Pancreas (tissue), 10 donors: ENCODE data around the gene CGB5. TPM values are rescaled to one million over a fixed set of nuclear protein-coding genes. Genes with fewer than 3 reads are reported as not detected.

Experiments
- ATAC-seq, 4 donors: fragments of 200-7000 bp; cut with Tn5 transposase; one replicate each; pipeline versions ENCODE4 v1.8.0 to v1.9.1; 2020; ENCODE audit warnings: mild to moderate bottlenecking in 4 of 4, moderate library complexity in 4 of 4
- DNase-seq, 6 donors: peaks; one replicate each; pipeline ENCODE4 v3.0.0-alpha.2; 2020
- FAIRE-seq: peaks from 2 replicates; lab custom pipeline; 2012; peaks lifted over from hg19 to GRCh38; lab: Jason Lieb, UNC
- H3K27ac ChIP-seq, 4 donors: fragments of 200-600 bp; sonication (generic); 1 replicate in 3 of 4; 2 replicates in 1 of 4; pipeline versions ENCODE4 v1.5.0 to v1.8.0; 2020
- H3K27me3 ChIP-seq, 4 donors: fragments of 200-600 bp; one replicate each; pipeline ENCODE4 v1.8.0; 2021
- H3K36me3 ChIP-seq, 3 donors: fragments of 200-600 bp; sonication (generic) in 1 of 3; one replicate each; pipeline versions ENCODE4 v1.5.0 to v1.8.0; 2020 to 2021
- H3K4me1 ChIP-seq, 3 donors: fragments of 200-600 bp; one replicate each; pipeline ENCODE4 v1.8.0; 2021
- H3K4me3 ChIP-seq, 4 donors: fragments of 200-600 bp; sonication (generic) in 2 of 4; one replicate each; pipeline versions ENCODE4 v1.5.0 to v1.8.0; 2020 to 2021
- H3K9me3 ChIP-seq, 4 donors: fragments of 200-600 bp; one replicate each; pipeline ENCODE4 v1.8.0; 2021
- CTCF ChIP-seq, 4 donors: fragments of 200-600 bp; sonication (generic) in 3 of 4; IDR thresholded peaks; one replicate each; pipeline versions ENCODE4 v1.5.0 to v1.8.0; 2021; ENCODE audit warnings: antibody characterized with exemption in 4 of 4
- WGBS, 2 donors: extraction: QIAGEN DNeasy Blood & Tissue Kit; methylation state at CpG; one replicate each; pipeline ENCODE4 v1.1.7; 2013; 5-methylcytosine and 5-hydroxymethylcytosine counted together
- intact Hi-C, 3 donors: fragments of 100-400 bp; cut with DNase I; formaldehyde crosslinking; loops; one replicate each; pipeline versions ENCODE4 v1.11.1 to v1.14.2; 2022
- polyA plus RNA-seq, 2 donors: library from polyadenylated mRNA; stranded (reverse); fragments of 200-250 nt; gene quantifications; one replicate each; pipeline ENCODE4 v1.2.3, GENCODE V29; 2013
- total RNA-seq, 6 donors: library from RNA; stranded (reverse); fragmentation: NEBNext Ultra II Directional in 4 of 6; extraction: Animal tissue kit (Norgen Biotek cat#: 25700) in 4 of 6; gene quantifications; one replicate each; pipeline versions ENCODE4 v1.2.1 to v1.2.4, GENCODE V29; 2021 to 2023
- donor health status: healthy with polysubstance abuse.
- donor health status: DM: no; HTN: no; CAD: no; lungs with moderate emphysema.
- donor health status: DM: no; HTN: no; CAD: no.
- donor health status: control.
- donor health status: control.
- donor health status: Bipolar disorder and iron deficiency.
- donor health status: DM: yes; HTN: yes; CAD: no.
- donor health status: DM: no; HTN: no; CAD: no.
- donor health status: DM: no; HTN: no; CAD: no.
- donor health status: DM: yes; HTN: yes; CAD: no.

Gene CGB5
- total and polyA plus RNA-seq, 8 donors = not detected

- no peaks in the 10 kb centered on the region for H3K27me3 ChIP-seq
- H3K4me1 ChIP-seq = no peaks in the 10 kb centered on the region
- H3K27ac ChIP-seq = no peak overlapping the region
- ATAC-seq (no peak), DNase-seq (no peak), FAIRE-seq (no peak)
- 87 to 89% methylated on average over 7 of the region's 7 CpGs for WGBS, 2 donors
- no peaks in the 10 kb centered on the region for H3K9me3 ChIP-seq
- intact Hi-C loops = no loop called here
- H3K4me3 ChIP-seq = no peak overlapping the region
- peaks cover 0 to 12% (median 9%) of the 10 kb centered on the region in 3 donors for H3K36me3 ChIP-seq
- no peak for TF ChIP-seq CTCF (IDR thresholded peaks at IDR 0.05)
These were observed 38.6 kb upstream of the CGB5 start for GRCh38 chr19:49004964-49005614.

- Histone ChIP-seq H3K4me3 (no peak overlapping the region), H3K9me3 (no peaks in the 10 kb centered on the region), H3K36me3 (peaks cover 0 to 13% (median 12%) of the 10 kb centered on the region in 3 donors), H3K4me1 (no peaks in the 10 kb centered on the region), H3K27me3 (no peaks in the 10 kb centered on the region), H3K27ac (no peak overlapping the region)
- WGBS, 2 donors = 95% methylated on average over 22 of the region's 22 CpGs
- no peak for TF ChIP-seq CTCF (IDR thresholded peaks at IDR 0.05)
- ATAC-seq (no peak), FAIRE-seq (no peak), DNase-seq (no peak)
- intact Hi-C loops = no loop called here
These were observed 36.7 kb upstream of the CGB5 start for GRCh38 chr19:49006905-49007304.

GRCh38 chr19:49009828-49010227, 33.8 kb upstream of the CGB5 start:
- H3K4me3 ChIP-seq = no peak overlapping the region
- no peak for DNase-seq
- no peaks in the 10 kb centered on the region for H3K4me1 ChIP-seq
- no peak for TF ChIP-seq CTCF (IDR thresholded peaks at IDR 0.05)
- peaks cover 0 to 13% (median 4%) of the 10 kb centered on the region in 3 donors for H3K36me3 ChIP-seq
- no peak for FAIRE-seq
- no peaks in the 10 kb centered on the region for H3K27me3 ChIP-seq
- no peak overlapping the region for H3K27ac ChIP-seq
- no peak for ATAC-seq
- 95% methylated on average over 14 to 18 of the region's 18 CpGs for WGBS, 2 donors
- intact Hi-C loops = no loop called here
- no peaks in the 10 kb centered on the region for H3K9me3 ChIP-seq

- H3K9me3 ChIP-seq = no peaks in the 10 kb centered on the region
- no peaks in the 10 kb centered on the region for H3K4me1 ChIP-seq
- H3K4me3 ChIP-seq = no peak overlapping the region
- FAIRE-seq (no peak), DNase-seq (no peak), ATAC-seq (no peak)
- intact Hi-C loops = no loop called here
- no peak overlapping the region for H3K27ac ChIP-seq
- H3K27me3 ChIP-seq = no peaks in the 10 kb centered on the region
- 92% methylated on average over 18 of the region's 18 CpGs for WGBS, 2 donors
- TF ChIP-seq CTCF (IDR thresholded peaks at IDR 0.05) = no peak
- peaks cover 0 to 13% (median 0%) of the 10 kb centered on the region in 3 donors for H3K36me3 ChIP-seq
These were observed 33.2 kb upstream of the CGB5 start for GRCh38 chr19:49010453-49010852.

- no peak for ATAC-seq
- Histone ChIP-seq H3K9me3 (no peaks in the 10 kb centered on the region), H3K4me3 (no peak overlapping the region), H3K27me3 (no peaks in the 10 kb centered on the region), H3K27ac (no peak overlapping the region), H3K4me1 (no peaks in the 10 kb centered on the region), H3K36me3 (peaks cover 0 to 13% (median 0%) of the 10 kb centered on the region in 3 donors)
- no peak for DNase-seq
- no peak for TF ChIP-seq CTCF (IDR thresholded peaks at IDR 0.05)
- 87 to 93% methylated on average over 17 of the region's 17 CpGs for WGBS, 2 donors
- FAIRE-seq = no peak
- intact Hi-C loops = no loop called here
These were observed 32.5 kb upstream of the CGB5 start for GRCh38 chr19:49011194-49011593.
